MM.1S (cell line): ENCODE results near the gene MICAL2.

Source experiments
- DNase-seq: peaks from one replicate; pipeline ENCODE4 v3.0.0-alpha.2; 2015
- H2AFZ ChIP-seq: fragments of 300-600 bp; sonication (generic); 2 replicates; pipeline ENCODE4 v1.6.0; 2016; ENCODE audit warnings: antibody characterized with exemption, low read length
- H3F3A ChIP-seq: fragments of 300-600 bp; sonication (generic); 2 replicates; pipeline ENCODE4 v1.6.1; 2016; ENCODE audit warnings: mild to moderate bottlenecking, antibody characterized with exemption, low read length, moderate library complexity, mixed read lengths; ENCODE audit not compliant: insufficient read depth
- H3K27ac ChIP-seq: fragments of 300-600 bp; sonication (generic); 2 replicates; pipeline ENCODE4 v1.5.1; 2016; ENCODE audit warnings: mild to moderate bottlenecking, low read length
- H3K27me3 ChIP-seq: fragments of 300-600 bp; sonication (generic); replicated peaks from 2 replicates; pipeline ENCODE4 v1.6.0; 2016; ENCODE audit warnings: low read length; ENCODE audit not compliant: insufficient read depth
- H3K36me3 ChIP-seq: fragments of 300-600 bp; sonication (generic); replicated peaks from 2 replicates; pipeline ENCODE4 v1.6.1; 2016; ENCODE audit warnings: mild to moderate bottlenecking, low read length, mixed read lengths; ENCODE audit not compliant: insufficient read depth
- H3K4me1 ChIP-seq: fragments of 300-600 bp; sonication (generic); 2 replicates; pipeline ENCODE4 v1.6.1; 2016; ENCODE audit warnings: low read length, mixed read lengths
- H3K4me2 ChIP-seq: fragments of 300-600 bp; sonication (generic); 2 replicates; pipeline ENCODE4 v1.6.0; 2016; ENCODE audit warnings: low read depth, low read length
- H3K4me3 ChIP-seq: fragments of 300-600 bp; sonication (generic); 2 replicates; pipeline ENCODE4 v1.5.1; 2016; ENCODE audit warnings: low read length, mixed read lengths
- H3K79me2 ChIP-seq: fragments of 300-600 bp; sonication (generic); 2 replicates; pipeline ENCODE4 v1.6.1; 2016; ENCODE audit warnings: mixed run types, low read length, mixed read lengths
- H3K9ac ChIP-seq: fragments of 300-600 bp; sonication (generic); 2 replicates; pipeline ENCODE4 v1.6.1; 2016; ENCODE audit warnings: low read length, mixed read lengths
- H3K9me2 ChIP-seq: fragments of 300-600 bp; sonication (generic); replicated peaks from 2 replicates; pipeline ENCODE4 v1.6.1; 2016; ENCODE audit warnings: mild to moderate bottlenecking, low read length, mixed read lengths; ENCODE audit not compliant: insufficient read depth
- H3K9me3 ChIP-seq: fragments of 300-600 bp; sonication (generic); replicated peaks from 2 replicates; pipeline ENCODE4 v1.6.1; 2016; ENCODE audit warnings: mild to moderate bottlenecking, low read length, mixed read lengths; ENCODE audit not compliant: insufficient read depth
- H4K20me1 ChIP-seq: fragments of 300-600 bp; sonication (generic); 2 replicates; pipeline ENCODE4 v1.6.1; 2016; ENCODE audit warnings: mild to moderate bottlenecking, low read length, moderate library complexity, mixed read lengths; ENCODE audit not compliant: insufficient read depth
- CTCF ChIP-seq: fragments of 300-600 bp; sonication (generic); IDR thresholded peaks from 2 replicates; pipeline ENCODE4 v1.5.1; 2016; ENCODE audit warnings: antibody characterized with exemption, low read length, mixed read lengths
- EZH2 ChIP-seq: fragments of 300-600 bp; sonication (generic); optimal IDR thresholded peaks from 2 replicates; pipeline ENCODE3; 2017; ENCODE audit warnings: low read depth, mild to moderate bottlenecking, antibody characterized with exemption, low read length, mixed read lengths
- EZH2phosphoT487 ChIP-seq: fragments of 300-600 bp; sonication (generic); IDR thresholded peaks from 2 replicates; pipeline ENCODE4 v1.6.1; 2018; ENCODE audit warnings: antibody characterized with exemption, low read length

The MICAL2 gene

DNA sequence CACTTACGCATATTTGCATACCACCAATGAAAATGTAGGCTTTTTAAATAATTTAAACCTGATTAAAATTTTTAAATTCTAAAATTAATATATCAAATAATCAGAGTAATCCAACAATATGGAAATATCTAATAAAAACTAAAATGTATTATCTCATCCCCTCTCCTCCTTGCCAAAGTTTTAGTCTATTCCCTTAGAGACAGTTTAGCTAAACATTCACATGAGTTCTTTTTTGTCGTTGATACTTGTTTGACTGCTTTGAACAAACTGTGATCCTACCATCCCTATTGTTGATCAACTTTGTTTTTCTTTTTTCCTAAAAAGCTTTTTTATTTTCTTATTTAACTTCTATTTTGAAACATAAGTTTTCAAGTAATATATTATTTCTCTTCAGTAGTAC, 185.6 kb downstream of the MICAL2 start:
- H3F3A ChIP-seq: no peaks in the 10 kb centered on the region
- no peaks in the 10 kb centered on the region for H3K4me1 ChIP-seq
- no peaks in the 10 kb centered on the region for H3K9me2 ChIP-seq
- no peaks in the 10 kb centered on the region for H3K36me3 ChIP-seq
- H2AFZ ChIP-seq: no peak overlapping the region
- no peak overlapping the region for H3K9ac ChIP-seq
- no peak overlapping the region for H3K27ac ChIP-seq
- no peaks in the 10 kb centered on the region for H3K27me3 ChIP-seq
- H3K9me3 ChIP-seq: no peaks in the 10 kb centered on the region
- no peak for DNase-seq
- no peaks in the 10 kb centered on the region for H4K20me1 ChIP-seq
- TF ChIP-seq CTCF (no peak), EZH2 (no peak), EZH2phosphoT487 (no peak)
- no peaks in the 10 kb centered on the region for H3K79me2 ChIP-seq
- H3K4me3 ChIP-seq: no peak overlapping the region
- H3K4me2 ChIP-seq: no peak overlapping the region

DNA sequence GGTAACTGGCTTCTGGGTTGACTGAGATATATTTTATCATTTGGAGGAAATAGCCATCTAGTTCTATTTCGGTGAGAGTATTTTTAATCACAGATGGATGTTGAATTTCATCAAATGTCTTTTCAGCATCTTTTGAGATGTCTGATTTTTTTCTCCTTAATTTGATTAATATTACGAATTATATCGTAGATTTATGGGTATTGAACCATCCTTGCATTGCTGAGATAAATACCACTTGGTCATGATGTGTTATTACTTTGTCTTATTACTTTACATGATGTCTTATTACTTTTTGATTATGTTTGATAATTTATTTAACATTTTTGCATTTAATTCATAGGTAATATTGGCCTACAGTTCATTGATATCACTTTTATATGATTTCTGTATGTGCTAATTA, 188.2 kb downstream of the MICAL2 start:
- Histone ChIP-seq H3K36me3 (no peaks in the 10 kb centered on the region), H3K9ac (no peak overlapping the region), H3K9me2 (no peaks in the 10 kb centered on the region), H3K4me1 (no peaks in the 10 kb centered on the region), H3K27me3 (no peaks in the 10 kb centered on the region), H3F3A (no peaks in the 10 kb centered on the region), H3K79me2 (no peaks in the 10 kb centered on the region), H3K4me3 (no peak overlapping the region), H2AFZ (no peak overlapping the region), H4K20me1 (no peaks in the 10 kb centered on the region), H3K9me3 (no peaks in the 10 kb centered on the region), H3K27ac (no peak overlapping the region), H3K4me2 (no peak overlapping the region)
- DNase-seq: no peak
- no peak for TF ChIP-seq CTCF
- TF ChIP-seq EZH2phosphoT487: no peak
- no peak for TF ChIP-seq EZH2

DNA sequence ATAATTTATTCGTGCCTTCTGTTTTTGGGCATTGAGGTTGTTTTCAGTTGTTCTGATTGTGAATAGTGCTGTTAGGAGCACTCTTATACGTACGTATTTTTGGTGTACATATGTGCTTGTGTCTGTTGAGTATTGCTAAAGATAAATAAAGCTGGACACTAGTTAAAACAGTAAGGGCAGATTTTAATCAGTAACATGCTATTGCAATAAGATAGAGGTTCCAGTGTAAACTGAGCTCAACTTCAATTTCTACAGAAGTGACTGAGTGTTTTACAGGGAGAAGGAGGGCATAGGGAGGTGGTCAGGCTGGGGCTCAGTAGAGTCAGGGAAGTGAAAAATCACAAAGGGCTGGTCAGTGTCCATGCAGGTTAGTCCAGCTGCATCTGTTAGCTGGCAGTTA, 191.0 kb downstream of the MICAL2 start:
- Histone ChIP-seq H2AFZ (no peak overlapping the region), H3K27me3 (no peaks in the 10 kb centered on the region), H3K4me2 (no peak overlapping the region), H3K9ac (no peak overlapping the region), H3K4me3 (no peak overlapping the region), H4K20me1 (no peaks in the 10 kb centered on the region), H3K9me3 (no peaks in the 10 kb centered on the region), H3K4me1 (no peaks in the 10 kb centered on the region), H3K79me2 (no peaks in the 10 kb centered on the region), H3K9me2 (no peaks in the 10 kb centered on the region), H3K36me3 (no peaks in the 10 kb centered on the region), H3K27ac (no peak overlapping the region), H3F3A (no peaks in the 10 kb centered on the region)
- TF ChIP-seq CTCF (no peak), EZH2phosphoT487 (no peak), EZH2 (no peak)
- DNase-seq: no peak
